ENCODE data around the gene ITPK1.

ITPK1 gene

GRCh38 chr14:93040443-93040842, 75.3 kb downstream of the ITPK1 start:
- DNase-seq, result no peak

- DNase-seq, result no peak
Observed at GRCh38 chr14:93039649-93040315, 75.9 kb downstream of the ITPK1 start.

- DNase-seq, result no peak
Observed at GRCh38 chr14:93037351-93037750, 78.4 kb downstream of the ITPK1 start.

DNA sequence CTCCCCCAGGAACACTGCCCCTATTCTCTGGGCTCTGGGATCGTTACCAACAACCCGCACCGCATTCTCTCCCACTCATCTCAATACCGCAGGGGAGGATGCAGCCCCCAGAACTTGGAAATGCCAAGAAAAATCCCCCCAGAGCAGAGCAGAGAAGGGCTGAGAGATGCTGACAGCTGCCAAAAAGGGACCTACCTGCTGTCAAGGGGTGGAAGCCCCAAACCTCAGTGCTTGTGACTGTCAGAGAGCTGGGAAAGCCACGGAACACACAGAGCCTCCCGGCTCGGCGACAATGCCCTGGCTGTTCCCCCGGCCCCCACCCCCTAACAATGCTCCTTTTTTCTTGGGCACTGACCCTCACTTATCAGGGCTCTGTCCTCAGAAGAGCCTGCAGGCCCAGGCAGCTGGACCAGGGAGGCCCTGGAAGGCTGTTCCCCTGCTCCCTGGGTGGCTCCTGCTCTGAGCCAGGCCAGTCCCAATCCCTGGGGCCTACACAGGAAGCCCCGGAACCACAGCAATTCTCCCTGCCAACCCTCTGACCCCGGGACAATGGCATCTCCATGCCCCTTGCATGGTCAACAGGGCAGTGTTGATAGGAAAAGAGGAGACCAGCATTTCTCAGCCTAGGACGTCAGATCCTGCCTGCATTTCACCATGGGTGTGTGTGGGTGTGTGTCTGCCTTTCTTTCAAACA, 78.9 kb downstream of the ITPK1 start:
- no peak for DNase-seq

- no peak for DNase-seq
Observed at GRCh38 chr14:93035917-93036651, 79.6 kb downstream of the ITPK1 start.

DNA sequence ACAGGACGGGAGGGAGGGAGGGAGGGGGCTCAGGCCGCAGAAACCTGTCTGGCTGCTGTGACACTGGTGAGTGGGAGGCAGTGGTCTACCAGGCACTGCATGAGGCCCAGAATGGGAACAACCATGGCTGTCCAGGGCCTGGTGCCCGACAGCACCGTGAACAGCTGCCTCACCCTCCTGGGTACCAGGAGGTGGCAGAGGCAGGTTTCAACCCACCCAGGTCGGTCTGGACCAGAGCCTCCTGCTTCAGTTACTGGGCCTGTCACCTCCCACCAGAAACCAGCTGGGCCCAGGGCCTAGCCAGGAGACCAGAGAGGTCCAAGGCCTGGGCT, 80.2 kb downstream of the ITPK1 start:
- no peak for DNase-seq

GRCh38 chr14:93034671-93034994, 81.1 kb downstream of the ITPK1 start:
- no peak for DNase-seq

GRCh38 chr14:93033983-93034670, 81.6 kb downstream of the ITPK1 start:
- peak; percentile 10 to 12 for DNase-seq

- no peak for DNase-seq
Observed at GRCh38 chr14:93033084-93033982, 82.4 kb downstream of the ITPK1 start.

DNA sequence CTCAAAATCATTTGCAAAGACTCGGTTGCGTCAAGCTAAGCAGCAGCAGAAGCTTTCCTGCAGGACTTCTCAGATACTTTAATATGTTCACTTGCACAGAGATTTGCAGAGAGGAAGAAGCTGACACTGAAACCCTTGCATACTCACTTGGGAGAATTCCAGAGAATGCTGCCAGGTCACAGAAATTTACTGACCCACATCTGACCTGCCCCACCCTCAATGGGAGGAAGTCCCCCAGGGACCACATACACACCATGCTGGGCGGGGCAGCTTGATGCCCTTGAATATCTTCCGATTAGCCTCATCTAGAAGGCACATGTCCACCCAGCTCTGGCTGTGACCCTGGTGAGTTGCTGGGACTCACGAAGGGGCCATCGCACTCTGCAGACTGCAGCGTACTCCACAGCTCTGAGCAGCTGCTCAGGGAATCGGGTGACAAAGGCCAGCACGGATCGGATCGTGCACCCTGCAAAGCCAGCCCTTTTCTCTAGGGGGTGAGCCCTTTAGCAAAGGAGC, 83.2 kb downstream of the ITPK1 start:
- no peak for DNase-seq

GRCh38 chr14:93031505-93032315, 84.0 kb downstream of the ITPK1 start:
- DNase-seq, result no peak

- DNase-seq, result no peak
Observed at GRCh38 chr14:93030761-93031160, 85.0 kb downstream of the ITPK1 start.

GRCh38 chr14:93029911-93030508, 85.7 kb downstream of the ITPK1 start:
- DNase-seq, result no peak

DNA sequence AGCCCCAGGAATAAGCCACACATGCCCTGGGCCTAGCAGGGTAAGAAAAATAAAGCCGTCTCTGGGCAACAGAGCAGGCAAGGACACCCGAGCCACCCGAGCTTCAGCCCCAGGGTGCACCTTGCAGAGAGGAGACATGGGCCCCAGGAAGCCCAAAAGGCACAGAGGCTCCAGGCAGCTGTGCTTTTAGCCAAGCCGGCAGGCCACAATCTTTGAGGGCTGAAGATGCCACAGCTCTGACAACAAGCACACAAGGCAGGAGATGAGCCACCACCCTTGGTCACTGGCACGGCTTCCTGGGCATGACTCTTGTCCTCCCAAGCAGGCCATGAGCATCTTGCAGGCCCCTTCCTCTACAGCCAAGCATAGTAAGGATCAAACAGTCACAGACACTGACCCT, 86.3 kb downstream of the ITPK1 start:
- no peak for DNase-seq

- no peak for DNase-seq
Observed at GRCh38 chr14:93028724-93029076, 87.0 kb downstream of the ITPK1 start.

DNA sequence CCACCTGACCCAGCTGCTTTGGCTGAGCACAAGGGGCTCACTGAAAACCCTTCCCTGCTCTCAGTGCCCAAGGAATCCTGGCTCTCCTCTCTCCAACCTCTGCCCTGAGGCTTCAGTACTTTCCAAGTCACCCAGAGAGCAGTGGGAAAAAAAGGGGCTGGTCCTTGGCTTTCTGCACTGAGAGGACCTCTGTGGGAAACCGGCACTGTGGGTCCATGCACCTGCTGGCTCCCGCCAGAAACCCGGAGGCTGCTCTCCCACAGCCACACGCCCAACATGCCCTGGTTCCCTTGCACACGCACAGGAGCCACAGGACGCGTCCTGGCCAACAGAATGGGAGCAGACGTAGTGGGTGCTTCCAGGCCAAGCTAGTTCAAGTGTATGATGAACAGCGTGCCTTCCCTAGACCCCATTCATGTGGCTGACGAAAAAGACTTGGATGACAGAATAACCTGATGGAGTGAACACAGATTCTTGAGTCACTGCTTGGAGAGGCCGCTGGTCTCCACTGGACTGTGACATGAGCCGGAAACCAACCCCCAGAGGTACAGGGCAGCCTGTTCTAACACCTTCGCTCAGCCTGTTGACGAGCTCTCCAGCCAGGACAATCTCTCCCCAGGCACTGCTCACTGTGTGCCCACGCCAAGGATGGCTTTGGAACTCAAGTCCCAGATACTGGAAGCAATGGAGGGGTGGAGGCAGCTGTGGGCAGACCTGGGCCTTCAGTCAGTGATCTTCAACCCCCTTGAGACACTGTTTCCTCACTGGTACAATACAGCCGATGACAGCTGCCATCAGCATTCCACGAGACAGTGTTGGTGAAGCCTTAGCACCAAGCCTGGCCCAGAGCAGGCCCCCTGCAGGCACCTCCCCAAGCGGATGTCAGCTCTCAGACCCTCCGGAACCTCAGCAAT, 87.7 kb downstream of the ITPK1 start:
- DNase-seq, result no peak

DNA sequence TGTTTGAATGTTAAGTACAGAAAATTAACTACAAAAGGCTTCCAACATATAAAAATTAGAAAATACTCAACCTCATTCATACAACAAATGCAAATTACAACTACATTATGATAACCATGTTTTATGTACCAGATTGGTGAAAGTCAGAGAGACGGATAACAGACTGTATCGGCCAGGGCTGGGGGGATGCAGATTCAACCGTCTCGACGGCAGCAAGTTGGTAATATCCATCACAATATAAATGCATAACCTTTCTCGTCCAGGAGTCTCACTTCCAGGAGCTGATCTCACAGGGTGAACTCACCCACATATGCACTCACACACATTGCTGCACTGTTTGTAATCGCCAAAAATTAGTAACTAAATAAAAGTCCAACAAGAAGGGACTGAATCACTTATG, 89.4 kb downstream of the ITPK1 start:
- DNase-seq, result no peak

DNA sequence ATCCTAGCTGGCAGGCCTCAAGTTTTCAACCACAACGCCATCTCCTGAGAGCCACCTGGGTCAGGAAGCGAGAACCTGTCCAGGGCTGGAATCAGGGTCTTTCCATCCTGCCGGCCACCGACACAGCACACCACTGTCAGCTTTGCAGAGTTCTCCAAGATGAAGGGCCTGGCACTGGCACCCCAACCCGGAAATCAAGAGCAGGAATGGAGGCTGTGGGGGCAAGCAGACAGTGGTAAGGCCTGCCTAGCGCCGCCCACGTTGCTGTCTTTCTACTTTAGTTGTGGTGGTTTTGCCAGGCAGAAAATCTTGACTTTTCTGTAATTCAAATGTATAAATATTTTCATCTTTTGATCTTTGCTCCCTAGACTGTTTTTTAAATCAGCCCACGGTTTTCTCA, 90.7 kb downstream of the ITPK1 start:
- DNase-seq, result no peak

- DNase-seq, result no peak
Observed at GRCh38 chr14:93024493-93024892, 91.2 kb downstream of the ITPK1 start.

DNA sequence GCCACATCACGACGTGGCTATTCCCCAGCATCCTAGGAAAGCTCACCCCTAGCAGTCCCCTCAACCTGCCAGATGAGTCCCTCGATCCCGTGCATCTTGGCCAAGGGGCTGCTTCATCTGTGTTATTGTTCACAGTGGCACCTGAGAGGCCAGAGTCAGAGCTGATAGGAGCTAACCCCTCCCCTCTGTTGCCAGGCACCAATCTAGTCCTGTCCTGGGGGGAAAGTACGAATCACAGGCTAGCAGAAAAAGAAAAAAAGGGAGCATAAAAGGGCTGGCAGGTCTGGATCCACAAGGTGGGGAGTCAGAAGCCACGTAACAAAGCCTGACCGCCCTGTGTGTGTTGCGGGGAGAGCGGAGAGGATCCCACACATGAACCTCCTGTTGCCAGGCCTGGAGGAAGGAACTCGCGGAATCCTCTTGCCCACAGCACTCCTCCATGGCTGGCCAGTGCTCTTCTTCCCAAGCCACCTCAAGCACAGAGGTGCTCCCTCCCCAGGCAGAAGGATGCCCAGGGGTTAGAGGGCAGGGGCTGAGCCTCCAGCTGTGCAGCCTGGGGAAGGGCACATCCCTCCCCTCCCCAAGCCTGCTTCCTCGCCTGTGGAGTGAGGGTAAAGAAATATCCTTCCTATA, 91.8 kb downstream of the ITPK1 start:
- no peak for DNase-seq

Measured in stimulated activated CD4-positive, alpha-beta T cell treated with anti-CD3 and anti-CD28 coated beads, Interleukin-4, amount 100 ng/mL, for 4 hours (primary cell).